Trophoblast cell (in vitro differentiated cells and primary cell): ENCODE results near the gene B3GALT5.
"Not testable (repeated sequence)": the region's sequence is repeated elsewhere in the genome, so short reads cannot be mapped to it uniquely, and the experiment has no call there.

Experiments
- DNase-seq, 2 donors: peaks; one replicate each; pipeline ENCODE4 v3.0.0-alpha.2; 2016
- H2AFZ ChIP-seq: 2 replicates; pipeline ENCODE4 v1.6.1; 2013; ENCODE audit warnings: low read length, moderate library complexity, mild to moderate bottlenecking; ENCODE audit not compliant: insufficient read depth, poor library complexity
- H2AK5ac ChIP-seq: 2 replicates; pipeline ENCODE4 v1.6.1; 2013; ENCODE audit warnings: mild to moderate bottlenecking, low read length
- H2BK120ac ChIP-seq: 2 replicates; pipeline ENCODE4 v1.6.1; 2013; ENCODE audit warnings: low read length, mild to moderate bottlenecking, moderate library complexity; ENCODE audit not compliant: insufficient read depth, poor library complexity
- H2BK12ac ChIP-seq: 2 replicates; pipeline ENCODE4 v1.6.1; 2013; ENCODE audit warnings: mild to moderate bottlenecking, low read length, moderate library complexity
- H2BK5ac ChIP-seq: 2 replicates; pipeline ENCODE4 v1.6.1; 2013; ENCODE audit warnings: low read length, low read depth, moderate library complexity, mild to moderate bottlenecking; ENCODE audit not compliant: poor library complexity
- H3K14ac ChIP-seq: 2 replicates; pipeline ENCODE4 v1.6.1; 2013; ENCODE audit warnings: mild to moderate bottlenecking, low read length
- H3K18ac ChIP-seq: 2 replicates; pipeline ENCODE4 v1.6.1; 2013; ENCODE audit warnings: mild to moderate bottlenecking, low read length
- H3K23ac ChIP-seq: 2 replicates; pipeline ENCODE4 v1.6.1; 2013; ENCODE audit warnings: low read length
- H3K27ac ChIP-seq: 2 replicates; pipeline ENCODE4 v1.5.1; 2013; ENCODE audit warnings: low read depth, mild to moderate bottlenecking, inconsistent platforms, low read length, moderate library complexity
- H3K27me3 ChIP-seq: 2 replicates; pipeline ENCODE4 v1.6.1; 2013; ENCODE audit warnings: inconsistent platforms, mild to moderate bottlenecking, low read length, moderate library complexity; ENCODE audit not compliant: insufficient read depth
- H3K36me3 ChIP-seq, 2 experiments: 1 replicate in 1 of 2; 2 replicates in 1 of 2; pipeline ENCODE4 v1.6.1; 2013; ENCODE audit warnings: low read length in 2 of 2, mild to moderate bottlenecking in 2 of 2, moderate library complexity in 1 of 2; ENCODE audit not compliant: insufficient read depth in 2 of 2, control insufficient read depth in 1 of 2
- H3K4ac ChIP-seq: 2 replicates; pipeline ENCODE4 v1.6.1; 2013; ENCODE audit warnings: low read depth, mild to moderate bottlenecking, low read length, moderate library complexity
- H3K4me1 ChIP-seq, 2 experiments: 1 replicate in 1 of 2; 2 replicates in 1 of 2; pipeline ENCODE4 v1.6.1; 2013; ENCODE audit warnings: low read length in 2 of 2, mild to moderate bottlenecking in 2 of 2, moderate library complexity in 1 of 2; ENCODE audit not compliant: insufficient read depth in 2 of 2, control insufficient read depth in 1 of 2
- H3K4me2 ChIP-seq: 2 replicates; pipeline ENCODE4 v1.6.1; 2013; ENCODE audit warnings: inconsistent platforms, mild to moderate bottlenecking, low read length, moderate library complexity
- H3K4me3 ChIP-seq: 2 replicates; pipeline ENCODE4 v1.5.1; 2013; ENCODE audit warnings: mild to moderate bottlenecking, low read depth, low read length, inconsistent platforms
- H3K79me1 ChIP-seq: one replicate; pipeline ENCODE4 v1.6.1; 2013; ENCODE audit warnings: low read length
- H3K79me2 ChIP-seq: 2 replicates; pipeline ENCODE4 v1.6.1; 2013; ENCODE audit warnings: low read length, mild to moderate bottlenecking; ENCODE audit not compliant: control insufficient read depth, insufficient read depth, poor library complexity
- H3K9ac ChIP-seq: 2 replicates; pipeline ENCODE4 v1.6.1; 2013; ENCODE audit warnings: mild to moderate bottlenecking, low read length
- H3K9me3 ChIP-seq: 2 replicates; pipeline ENCODE4 v1.6.1; 2013; ENCODE audit warnings: low read depth, mild to moderate bottlenecking, control low read depth, inconsistent platforms, low read length; ENCODE audit not compliant: insufficient read depth
- H4K12ac ChIP-seq: 2 replicates; pipeline ENCODE4 v1.6.1; 2013; ENCODE audit warnings: low read depth, mild to moderate bottlenecking, low read length, moderate library complexity
- H4K8ac ChIP-seq: 2 replicates; pipeline ENCODE4 v1.6.1; 2013; ENCODE audit warnings: low read depth, mild to moderate bottlenecking, low read length, moderate library complexity
- H4K91ac ChIP-seq: one replicate; pipeline ENCODE4 v1.6.1; 2013; ENCODE audit warnings: low read depth, mild to moderate bottlenecking, low read length, moderate library complexity
- WGBS: extraction: QIAGEN DNeasy Blood & Tissue Kit; methylation state at CpG from one replicate; pipeline ENCODE4 v1.1.7; 2013; ENCODE audit warnings: missing lambda C conversion rate; ENCODE audit not compliant: insufficient read length, insufficient coverage; ENCODE audit errors: extremely low coverage; 5-methylcytosine and 5-hydroxymethylcytosine counted together

Gene B3GALT5

GRCh38 chr21:39689860-39690259 is 77.1 kb downstream of the B3GALT5 start:
- H2AFZ ChIP-seq, H3K4me1 ChIP-seq, H3K9me3 ChIP-seq, H4K12ac ChIP-seq, H3K4me2 ChIP-seq, H3K79me1 ChIP-seq, H3K36me3 ChIP-seq, H3K23ac ChIP-seq, H2BK120ac ChIP-seq, H3K14ac ChIP-seq, H3K27ac ChIP-seq, H3K4ac ChIP-seq, H4K91ac ChIP-seq, H3K27me3 ChIP-seq, H2BK5ac ChIP-seq, H2BK12ac ChIP-seq, H3K18ac ChIP-seq, H3K4me3 ChIP-seq, H2AK5ac ChIP-seq, H3K79me2 ChIP-seq, DNase-seq, H4K8ac ChIP-seq, H3K9ac ChIP-seq: not testable (repeated sequence)
- no CpG with 5 or more reads among the region's 1 CpG for WGBS

DNA sequence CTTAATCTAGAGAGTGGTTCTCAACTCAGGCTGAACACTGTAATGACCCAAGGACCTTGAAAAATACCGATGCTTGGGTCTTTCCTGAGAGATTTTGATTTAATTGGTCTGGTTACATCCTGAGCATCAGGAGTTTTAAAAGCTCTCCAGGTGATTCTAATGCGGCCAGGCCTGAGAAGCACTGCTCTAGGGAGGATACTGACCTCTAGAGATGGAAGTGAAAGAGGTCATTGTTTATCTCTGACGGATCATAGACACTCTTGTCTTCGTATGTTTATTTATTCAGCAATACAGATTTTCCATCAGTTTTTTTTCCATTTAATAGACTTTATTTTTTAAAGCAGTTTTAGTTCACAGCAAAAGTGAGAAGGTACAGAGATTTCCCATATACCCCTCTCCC is 77.7 kb downstream of the B3GALT5 start:
- no peak overlapping the region for H3K27ac ChIP-seq
- no peak overlapping the region for H3K18ac ChIP-seq
- H3K27me3 ChIP-seq = no peaks in the 10 kb centered on the region
- H3K79me1 ChIP-seq = no peaks in the 10 kb centered on the region
- no peaks in the 10 kb centered on the region for H3K4me1 ChIP-seq
- no peak overlapping the region for H4K12ac ChIP-seq
- H3K4me2 ChIP-seq = no peak overlapping the region
- no peak overlapping the region for H3K9ac ChIP-seq
- no CpG with 5 or more reads among the region's 4 CpGs for WGBS
- H3K23ac ChIP-seq = no peak overlapping the region
- no peak overlapping the region for H2AFZ ChIP-seq
- H4K91ac ChIP-seq = no peak overlapping the region
- H3K36me3 ChIP-seq = no peaks in the 10 kb centered on the region
- no peak overlapping the region for H2BK120ac ChIP-seq
- H3K14ac ChIP-seq = no peak overlapping the region
- no peak overlapping the region for H3K4ac ChIP-seq
- H2AK5ac ChIP-seq = no peak overlapping the region
- no peak for DNase-seq
- H2BK5ac ChIP-seq = no peak overlapping the region
- no peaks in the 10 kb centered on the region for H3K9me3 ChIP-seq
- H3K4me3 ChIP-seq = no peak overlapping the region
- H2BK12ac ChIP-seq = no peak overlapping the region
- no peaks in the 10 kb centered on the region for H3K79me2 ChIP-seq
- no peak overlapping the region for H4K8ac ChIP-seq

DNA sequence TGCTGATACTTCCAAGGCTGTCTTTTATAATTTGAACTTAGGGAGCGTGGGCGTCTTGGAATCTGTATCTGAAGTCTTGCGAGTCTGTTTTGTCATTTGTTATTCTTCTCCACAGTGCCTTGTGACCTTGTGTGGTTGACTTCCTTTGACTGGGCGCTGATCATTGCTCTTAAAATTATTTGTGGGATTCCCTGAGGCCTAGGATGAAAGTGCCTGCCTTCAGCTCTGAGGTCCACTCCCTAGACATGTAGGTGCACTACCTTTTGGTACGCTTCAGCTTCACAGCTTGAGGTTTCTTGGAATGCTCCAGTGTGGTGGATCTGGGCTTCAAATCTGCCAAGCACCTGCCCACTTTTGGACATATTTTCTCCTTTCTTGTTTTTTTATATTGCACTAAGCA is 82.0 kb downstream of the B3GALT5 start:
- H4K91ac ChIP-seq = no peak overlapping the region
- no peak overlapping the region for H3K14ac ChIP-seq
- no CpG with 5 or more reads among the region's 5 CpGs for WGBS
- H3K18ac ChIP-seq = no peak overlapping the region
- no peaks in the 10 kb centered on the region for H3K79me2 ChIP-seq
- no peaks in the 10 kb centered on the region for H3K79me1 ChIP-seq
- H3K4me3 ChIP-seq = no peak overlapping the region
- H4K8ac ChIP-seq = no peak overlapping the region
- H3K4me1 ChIP-seq = peaks cover 0 to 2% of the 10 kb centered on the region in 2 experiments
- H3K27me3 ChIP-seq = no peaks in the 10 kb centered on the region
- H3K4ac ChIP-seq = no peak overlapping the region
- no peak overlapping the region for H2BK12ac ChIP-seq
- H2AFZ ChIP-seq = no peak overlapping the region
- no peak overlapping the region for H3K9ac ChIP-seq
- no peak overlapping the region for H2BK120ac ChIP-seq
- H3K27ac ChIP-seq = no peak overlapping the region
- no peak overlapping the region for H2AK5ac ChIP-seq
- no peak for DNase-seq
- no peaks in the 10 kb centered on the region for H3K36me3 ChIP-seq
- H4K12ac ChIP-seq = no peak overlapping the region
- H3K9me3 ChIP-seq = no peaks in the 10 kb centered on the region
- no peak overlapping the region for H3K4me2 ChIP-seq
- no peak overlapping the region for H2BK5ac ChIP-seq
- no peak overlapping the region for H3K23ac ChIP-seq

- no peak overlapping the region for H3K14ac ChIP-seq
- no CpG with 5 or more reads among the region's 7 CpGs for WGBS
- H3K79me1 ChIP-seq = no peaks in the 10 kb centered on the region
- no peaks in the 10 kb centered on the region for H3K9me3 ChIP-seq
- no peak overlapping the region for H3K4ac ChIP-seq
- no peak overlapping the region for H3K4me2 ChIP-seq
- H4K8ac ChIP-seq = no peak overlapping the region
- H3K23ac ChIP-seq = no peak overlapping the region
- H2BK120ac ChIP-seq = no peak overlapping the region
- H3K18ac ChIP-seq = no peak overlapping the region
- DNase-seq = no peak
- H4K91ac ChIP-seq = no peak overlapping the region
- H3K27ac ChIP-seq = no peak overlapping the region
- H3K4me1 ChIP-seq = peaks cover 0 to 2% of the 10 kb centered on the region in 2 experiments
- no peak overlapping the region for H3K4me3 ChIP-seq
- H2AFZ ChIP-seq = no peak overlapping the region
- H2BK12ac ChIP-seq = no peak overlapping the region
- no peaks in the 10 kb centered on the region for H3K79me2 ChIP-seq
- no peak overlapping the region for H2AK5ac ChIP-seq
- H2BK5ac ChIP-seq = no peak overlapping the region
- H3K27me3 ChIP-seq = no peaks in the 10 kb centered on the region
- H3K36me3 ChIP-seq = no peaks in the 10 kb centered on the region
- no peak overlapping the region for H4K12ac ChIP-seq
- H3K9ac ChIP-seq = no peak overlapping the region
Measured at GRCh38 chr21:39696196-39696595, 83.5 kb downstream of the B3GALT5 start.
